ENCODE results near the gene DNAJB4. TPM values are rescaled to one million over a fixed set of nuclear protein-coding genes. Genes with fewer than 3 reads are reported as not detected.

DNAJB4 gene
- total and polyA plus RNA-seq, 2 experiments from 2014 or later: 12.4 to 12.9 TPM

DNA sequence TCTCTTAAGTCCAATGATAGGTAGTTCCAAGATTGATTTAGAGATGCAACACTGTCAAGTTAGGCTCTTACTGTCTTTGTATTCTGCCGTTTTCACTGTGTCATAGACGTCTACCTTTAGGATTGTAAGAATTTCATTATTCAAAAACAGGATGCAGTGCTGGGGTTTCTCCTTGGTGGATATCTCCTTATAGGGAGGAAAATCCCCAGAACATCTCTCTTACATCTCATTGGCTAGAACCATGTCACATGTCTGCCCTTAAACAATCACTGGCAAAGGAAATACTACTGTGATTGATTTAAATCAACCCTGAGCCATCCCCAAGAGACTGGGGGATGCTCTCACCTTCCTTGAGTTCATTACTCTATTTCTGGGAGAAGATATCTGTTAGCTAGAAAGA is 15.0 kb upstream of the DNAJB4 start (continued):
- TF ChIP-seq, protein P1, sequence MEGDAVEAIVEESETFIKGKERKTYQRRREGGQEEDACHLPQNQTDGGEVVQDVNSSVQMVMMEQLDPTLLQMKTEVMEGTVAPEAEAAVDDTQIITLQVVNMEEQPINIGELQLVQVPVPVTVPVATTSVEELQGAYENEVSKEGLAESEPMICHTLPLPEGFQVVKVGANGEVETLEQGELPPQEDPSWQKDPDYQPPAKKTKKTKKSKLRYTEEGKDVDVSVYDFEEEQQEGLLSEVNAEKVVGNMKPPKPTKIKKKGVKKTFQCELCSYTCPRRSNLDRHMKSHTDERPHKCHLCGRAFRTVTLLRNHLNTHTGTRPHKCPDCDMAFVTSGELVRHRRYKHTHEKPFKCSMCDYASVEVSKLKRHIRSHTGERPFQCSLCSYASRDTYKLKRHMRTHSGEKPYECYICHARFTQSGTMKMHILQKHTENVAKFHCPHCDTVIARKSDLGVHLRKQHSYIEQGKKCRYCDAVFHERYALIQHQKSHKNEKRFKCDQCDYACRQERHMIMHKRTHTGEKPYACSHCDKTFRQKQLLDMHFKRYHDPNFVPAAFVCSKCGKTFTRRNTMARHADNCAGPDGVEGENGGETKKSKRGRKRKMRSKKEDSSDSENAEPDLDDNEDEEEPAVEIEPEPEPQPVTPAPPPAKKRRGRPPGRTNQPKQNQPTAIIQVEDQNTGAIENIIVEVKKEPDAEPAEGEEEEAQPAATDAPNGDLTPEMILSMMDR (conservative IDR thresholded peaks at IDR 0.05; ENCODE audit: low read depth in 2 of 2): no peak
- TF ChIP-seq NANOG (IDR thresholded peaks at IDR 0.05; ENCODE audit: borderline replicate concordance): no peak

DNA sequence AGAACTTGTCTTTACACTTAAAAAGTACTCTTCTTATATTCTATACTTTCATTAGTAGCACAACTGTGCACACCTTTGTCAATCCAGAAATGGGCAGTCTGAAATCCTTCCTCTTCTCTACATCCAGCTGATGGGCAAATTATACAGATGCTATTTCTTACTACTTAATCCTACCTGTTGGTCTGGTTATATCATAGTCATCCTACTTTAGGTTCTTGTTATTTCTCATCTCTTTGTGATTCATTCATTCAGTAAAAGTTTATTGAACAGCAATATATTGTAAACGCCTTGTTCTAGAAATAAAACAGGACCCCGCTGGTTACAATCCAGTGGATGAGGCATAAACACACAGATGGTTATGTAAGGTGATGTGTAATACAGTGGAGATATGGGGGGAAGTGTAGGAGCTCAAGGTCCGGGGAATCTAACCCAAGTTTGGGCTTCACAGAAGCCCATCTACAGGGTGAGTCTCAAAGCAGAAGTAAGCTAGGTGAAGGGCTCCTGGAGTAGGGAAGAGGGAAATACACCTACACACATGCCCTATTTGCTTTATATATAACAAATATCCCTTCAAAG is 14.0 kb upstream of the DNAJB4 start:
- peaks cover 28% of the 10 kb centered on the region for H3K4me1 Mint-ChIP-seq
- peaks cover 6% of the 10 kb centered on the region; the same call in 1 of the 2 replicates for H3K4me1 ChIP-seq (ENCODE audit: insufficient read depth)
- H3K27me3 Mint-ChIP-seq (ENCODE audit: insufficient read depth, low read depth, poor library complexity): no peaks in the 10 kb centered on the region
- no peak overlapping the region for H3K4me3 Mint-ChIP-seq
- DNase-seq (ENCODE audit: low spot score): no peak
- no peak overlapping the region; the same call in 1 of the 2 replicates for H3K27ac Mint-ChIP-seq
- H4K20me1 ChIP-seq (replicated peaks; ENCODE audit: insufficient read depth): peaks cover 13% of the 10 kb centered on the region
- H3K27me3 ChIP-seq (ENCODE audit: insufficient read depth): no peaks in the 10 kb centered on the region
- H3K36me3 ChIP-seq (ENCODE audit: insufficient read depth): peaks cover 4% of the 10 kb centered on the region; the same call in 1 of the 2 replicates
- H3F3A ChIP-seq (replicated peaks; ENCODE audit: low read depth): no peaks in the 10 kb centered on the region
- H3K9me3 Mint-ChIP-seq: no peaks in the 10 kb centered on the region
- no peak for ATAC-seq
- no peak overlapping the region for H3K4me3 ChIP-seq
- no peak overlapping the region for H3K27ac ChIP-seq (ENCODE audit: low read depth)
- H3K9me2 ChIP-seq (ENCODE audit: insufficient read depth): no peaks in the 10 kb centered on the region
- H2AFZ ChIP-seq: no peak overlapping the region
- H3K36me3 Mint-ChIP-seq (ENCODE audit: low read depth): peaks cover 6% of the 10 kb centered on the region; the same call in 1 of the 3 replicates
- no peak overlapping the region for H3K4me2 ChIP-seq
- H3K79me2 ChIP-seq (replicated peaks; ENCODE audit: insufficient read depth): peaks cover 75% of the 10 kb centered on the region
- TF ChIP-seq, protein P2, sequence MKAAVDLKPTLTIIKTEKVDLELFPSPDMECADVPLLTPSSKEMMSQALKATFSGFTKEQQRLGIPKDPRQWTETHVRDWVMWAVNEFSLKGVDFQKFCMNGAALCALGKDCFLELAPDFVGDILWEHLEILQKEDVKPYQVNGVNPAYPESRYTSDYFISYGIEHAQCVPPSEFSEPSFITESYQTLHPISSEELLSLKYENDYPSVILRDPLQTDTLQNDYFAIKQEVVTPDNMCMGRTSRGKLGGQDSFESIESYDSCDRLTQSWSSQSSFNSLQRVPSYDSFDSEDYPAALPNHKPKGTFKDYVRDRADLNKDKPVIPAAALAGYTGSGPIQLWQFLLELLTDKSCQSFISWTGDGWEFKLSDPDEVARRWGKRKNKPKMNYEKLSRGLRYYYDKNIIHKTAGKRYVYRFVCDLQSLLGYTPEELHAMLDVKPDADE (IDR thresholded peaks at IDR 0.05): no peak
- TF ChIP-seq EZH2 (IDR thresholded peaks at IDR 0.05; ENCODE audit: low read depth, unreplicated experiment) (no peak), ZNF331 (CRISPR knock-in tag; IDR thresholded peaks at IDR 0.05; ENCODE audit: low read depth) (no peak), ZNF114 (CRISPR knock-in tag; IDR thresholded peaks at IDR 0.05) (no peak), STAT1 (IDR thresholded peaks at IDR 0.05; ENCODE audit: unreplicated experiment) (no peak), JUNB (IDR thresholded peaks at IDR 0.05; ENCODE audit: unreplicated experiment) (no peak), EZH2phosphoT487 (IDR thresholded peaks at IDR 0.05; ENCODE audit: unreplicated experiment) (no peak)
- TF ChIP-seq, protein P3, sequence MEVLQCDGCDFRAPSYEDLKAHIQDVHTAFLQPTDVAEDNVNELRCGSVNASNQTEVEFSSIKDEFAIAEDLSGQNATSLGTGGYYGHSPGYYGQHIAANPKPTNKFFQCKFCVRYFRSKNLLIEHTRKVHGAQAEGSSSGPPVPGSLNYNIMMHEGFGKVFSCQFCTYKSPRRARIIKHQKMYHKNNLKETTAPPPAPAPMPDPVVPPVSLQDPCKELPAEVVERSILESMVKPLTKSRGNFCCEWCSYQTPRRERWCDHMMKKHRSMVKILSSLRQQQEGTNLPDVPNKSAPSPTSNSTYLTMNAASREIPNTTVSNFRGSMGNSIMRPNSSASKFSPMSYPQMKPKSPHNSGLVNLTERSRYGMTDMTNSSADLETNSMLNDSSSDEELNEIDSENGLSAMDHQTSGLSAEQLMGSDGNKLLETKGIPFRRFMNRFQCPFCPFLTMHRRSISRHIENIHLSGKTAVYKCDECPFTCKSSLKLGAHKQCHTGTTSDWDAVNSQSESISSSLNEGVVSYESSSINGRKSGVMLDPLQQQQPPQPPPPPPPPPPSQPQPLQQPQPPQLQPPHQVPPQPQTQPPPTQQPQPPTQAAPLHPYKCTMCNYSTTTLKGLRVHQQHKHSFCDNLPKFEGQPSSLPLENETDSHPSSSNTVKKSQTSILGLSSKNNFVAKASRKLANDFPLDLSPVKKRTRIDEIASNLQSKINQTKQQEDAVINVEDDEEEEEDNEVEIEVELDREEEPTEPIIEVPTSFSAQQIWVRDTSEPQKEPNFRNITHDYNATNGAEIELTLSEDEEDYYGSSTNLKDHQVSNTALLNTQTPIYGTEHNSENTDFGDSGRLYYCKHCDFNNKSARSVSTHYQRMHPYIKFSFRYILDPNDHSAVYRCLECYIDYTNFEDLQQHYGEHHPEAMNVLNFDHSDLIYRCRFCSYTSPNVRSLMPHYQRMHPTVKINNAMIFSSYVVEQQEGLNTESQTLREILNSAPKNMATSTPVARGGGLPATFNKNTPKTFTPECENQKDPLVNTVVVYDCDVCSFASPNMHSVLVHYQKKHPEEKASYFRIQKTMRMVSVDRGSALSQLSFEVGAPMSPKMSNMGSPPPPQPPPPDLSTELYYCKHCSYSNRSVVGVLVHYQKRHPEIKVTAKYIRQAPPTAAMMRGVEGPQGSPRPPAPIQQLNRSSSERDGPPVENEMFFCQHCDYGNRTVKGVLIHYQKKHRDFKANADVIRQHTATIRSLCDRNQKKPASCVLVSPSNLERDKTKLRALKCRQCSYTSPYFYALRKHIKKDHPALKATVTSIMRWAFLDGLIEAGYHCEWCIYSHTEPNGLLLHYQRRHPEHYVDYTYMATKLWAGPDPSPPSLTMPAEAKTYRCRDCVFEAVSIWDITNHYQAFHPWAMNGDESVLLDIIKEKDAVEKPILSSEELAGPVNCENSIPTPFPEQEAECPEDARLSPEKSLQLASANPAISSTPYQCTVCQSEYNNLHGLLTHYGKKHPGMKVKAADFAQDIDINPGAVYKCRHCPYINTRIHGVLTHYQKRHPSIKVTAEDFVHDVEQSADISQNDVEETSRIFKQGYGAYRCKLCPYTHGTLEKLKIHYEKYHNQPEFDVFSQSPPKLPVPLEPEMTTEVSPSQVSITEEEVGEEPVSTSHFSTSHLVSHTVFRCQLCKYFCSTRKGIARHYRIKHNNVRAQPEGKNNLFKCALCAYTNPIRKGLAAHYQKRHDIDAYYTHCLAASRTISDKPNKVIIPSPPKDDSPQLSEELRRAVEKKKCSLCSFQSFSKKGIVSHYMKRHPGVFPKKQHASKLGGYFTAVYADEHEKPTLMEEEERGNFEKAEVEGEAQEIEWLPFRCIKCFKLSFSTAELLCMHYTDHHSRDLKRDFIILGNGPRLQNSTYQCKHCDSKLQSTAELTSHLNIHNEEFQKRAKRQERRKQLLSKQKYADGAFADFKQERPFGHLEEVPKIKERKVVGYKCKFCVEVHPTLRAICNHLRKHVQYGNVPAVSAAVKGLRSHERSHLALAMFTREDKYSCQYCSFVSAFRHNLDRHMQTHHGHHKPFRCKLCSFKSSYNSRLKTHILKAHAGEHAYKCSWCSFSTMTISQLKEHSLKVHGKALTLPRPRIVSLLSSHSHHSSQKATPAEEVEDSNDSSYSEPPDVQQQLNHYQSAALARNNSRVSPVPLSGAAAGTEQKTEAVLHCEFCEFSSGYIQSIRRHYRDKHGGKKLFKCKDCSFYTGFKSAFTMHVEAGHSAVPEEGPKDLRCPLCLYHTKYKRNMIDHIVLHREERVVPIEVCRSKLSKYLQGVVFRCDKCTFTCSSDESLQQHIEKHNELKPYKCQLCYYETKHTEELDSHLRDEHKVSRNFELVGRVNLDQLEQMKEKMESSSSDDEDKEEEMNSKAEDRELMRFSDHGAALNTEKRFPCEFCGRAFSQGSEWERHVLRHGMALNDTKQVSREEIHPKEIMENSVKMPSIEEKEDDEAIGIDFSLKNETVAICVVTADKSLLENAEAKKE (CRISPR knock-in tag; IDR thresholded peaks at IDR 0.05): no peak
- TF ChIP-seq, protein P4, sequence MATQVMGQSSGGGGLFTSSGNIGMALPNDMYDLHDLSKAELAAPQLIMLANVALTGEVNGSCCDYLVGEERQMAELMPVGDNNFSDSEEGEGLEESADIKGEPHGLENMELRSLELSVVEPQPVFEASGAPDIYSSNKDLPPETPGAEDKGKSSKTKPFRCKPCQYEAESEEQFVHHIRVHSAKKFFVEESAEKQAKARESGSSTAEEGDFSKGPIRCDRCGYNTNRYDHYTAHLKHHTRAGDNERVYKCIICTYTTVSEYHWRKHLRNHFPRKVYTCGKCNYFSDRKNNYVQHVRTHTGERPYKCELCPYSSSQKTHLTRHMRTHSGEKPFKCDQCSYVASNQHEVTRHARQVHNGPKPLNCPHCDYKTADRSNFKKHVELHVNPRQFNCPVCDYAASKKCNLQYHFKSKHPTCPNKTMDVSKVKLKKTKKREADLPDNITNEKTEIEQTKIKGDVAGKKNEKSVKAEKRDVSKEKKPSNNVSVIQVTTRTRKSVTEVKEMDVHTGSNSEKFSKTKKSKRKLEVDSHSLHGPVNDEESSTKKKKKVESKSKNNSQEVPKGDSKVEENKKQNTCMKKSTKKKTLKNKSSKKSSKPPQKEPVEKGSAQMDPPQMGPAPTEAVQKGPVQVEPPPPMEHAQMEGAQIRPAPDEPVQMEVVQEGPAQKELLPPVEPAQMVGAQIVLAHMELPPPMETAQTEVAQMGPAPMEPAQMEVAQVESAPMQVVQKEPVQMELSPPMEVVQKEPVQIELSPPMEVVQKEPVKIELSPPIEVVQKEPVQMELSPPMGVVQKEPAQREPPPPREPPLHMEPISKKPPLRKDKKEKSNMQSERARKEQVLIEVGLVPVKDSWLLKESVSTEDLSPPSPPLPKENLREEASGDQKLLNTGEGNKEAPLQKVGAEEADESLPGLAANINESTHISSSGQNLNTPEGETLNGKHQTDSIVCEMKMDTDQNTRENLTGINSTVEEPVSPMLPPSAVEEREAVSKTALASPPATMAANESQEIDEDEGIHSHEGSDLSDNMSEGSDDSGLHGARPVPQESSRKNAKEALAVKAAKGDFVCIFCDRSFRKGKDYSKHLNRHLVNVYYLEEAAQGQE (IDR thresholded peaks at IDR 0.05; ENCODE audit: unreplicated experiment): no peak

All from GM23338 (cell line).